Measurements from ENCODE around the gene GPR176. TPM values are rescaled to one million over a fixed set of nuclear protein-coding genes. Genes with fewer than 3 reads are reported as not detected.

The GPR176 gene
- total and polyA plus RNA-seq, 2 experiments from 2014 or later: 2.7 to 7.0 TPM

- no peaks in the 10 kb centered on the region for H3K9me2 ChIP-seq (replicated peaks; ENCODE audit: insufficient read depth)
- H3K36me3 ChIP-seq (replicated peaks; ENCODE audit: insufficient read depth, low read depth): no peaks in the 10 kb centered on the region
- H3K4me2 ChIP-seq: no peak overlapping the region
- H3K4me1 ChIP-seq (ENCODE audit: insufficient read depth): no peaks in the 10 kb centered on the region
- H4K20me1 ChIP-seq (ENCODE audit: insufficient read depth, poor library complexity, severe bottlenecking): no peaks in the 10 kb centered on the region
- WGBS (ENCODE audit: low lambda C conversion rate, missing lambda C conversion rate): 95% methylated on average over 1 of the region's 1 CpG
- DNase-seq (ENCODE audit: low spot score): no peak
- no peaks in the 10 kb centered on the region for H3K9me3 ChIP-seq (ENCODE audit: low read depth)
- H3K4me3 ChIP-seq: no peak overlapping the region
- no peak overlapping the region for H3K27ac ChIP-seq
- no peaks in the 10 kb centered on the region for H3K27me3 ChIP-seq
- no peak for TF ChIP-seq CTCF (IDR thresholded peaks at IDR 0.05; ENCODE audit: poor library complexity)
- H3K79me2 ChIP-seq: no peaks in the 10 kb centered on the region
- no peak overlapping the region for H2AFZ ChIP-seq
Observed at GRCh38 chr15:39947401-39948197, 27.5 kb upstream of the GPR176 start.

- no peak overlapping the region for H3K4me2 ChIP-seq
- no peaks in the 10 kb centered on the region for H3K9me3 ChIP-seq (ENCODE audit: low read depth)
- TF ChIP-seq CTCF (IDR thresholded peaks at IDR 0.05; ENCODE audit: poor library complexity): no peak
- TF ChIP-seq EZH2 (IDR thresholded peaks at IDR 0.05; ENCODE audit: borderline replicate concordance): no peak
- no peak for TF ChIP-seq EZH2phosphoT487 (IDR thresholded peaks at IDR 0.05; ENCODE audit: low read depth, severe bottlenecking, unreplicated experiment)
- no peaks in the 10 kb centered on the region for H3K9me2 ChIP-seq (replicated peaks; ENCODE audit: insufficient read depth)
- no peak for DNase-seq (ENCODE audit: low spot score)
- H2AFZ ChIP-seq: no peak overlapping the region
- H3K79me2 ChIP-seq: no peaks in the 10 kb centered on the region
- H3K4me1 ChIP-seq (ENCODE audit: insufficient read depth): no peaks in the 10 kb centered on the region
- H3K36me3 ChIP-seq (replicated peaks; ENCODE audit: insufficient read depth, low read depth): no peaks in the 10 kb centered on the region
- H4K20me1 ChIP-seq (ENCODE audit: insufficient read depth, poor library complexity, severe bottlenecking): no peaks in the 10 kb centered on the region
- no peaks in the 10 kb centered on the region for H3K27me3 ChIP-seq
- H3K27ac ChIP-seq: no peak overlapping the region
- no peak overlapping the region for H3K4me3 ChIP-seq
- WGBS (ENCODE audit: low lambda C conversion rate, missing lambda C conversion rate): 74% methylated on average over 3 of the region's 3 CpGs
Observed at GRCh38 chr15:39946862-39947261, 26.8 kb upstream of the GPR176 start.

GRCh38 chr15:39944726-39945125 is 24.7 kb upstream of the GPR176 start:
- no peak overlapping the region for H3K4me3 ChIP-seq

More at GRCh38 chr15:39944726-39945125, 24.7 kb upstream of the GPR176 start:
- TF ChIP-seq CTCF (IDR thresholded peaks at IDR 0.05; ENCODE audit: poor library complexity) (no peak), EZH2 (IDR thresholded peaks at IDR 0.05; ENCODE audit: borderline replicate concordance) (no peak), EZH2phosphoT487 (IDR thresholded peaks at IDR 0.05; ENCODE audit: low read depth, severe bottlenecking, unreplicated experiment) (no peak)
- no peaks in the 10 kb centered on the region for H4K20me1 ChIP-seq (ENCODE audit: insufficient read depth, poor library complexity, severe bottlenecking)
- no peaks in the 10 kb centered on the region for H3K27me3 ChIP-seq
- no peak for DNase-seq (ENCODE audit: low spot score)
- no peaks in the 10 kb centered on the region for H3K4me1 ChIP-seq (ENCODE audit: insufficient read depth)
- 97% methylated on average over 4 of the region's 4 CpGs for WGBS (ENCODE audit: low lambda C conversion rate, missing lambda C conversion rate)
- no peak overlapping the region for H3K27ac ChIP-seq
- peaks cover 16% of the 10 kb centered on the region for H3K79me2 ChIP-seq
- no peaks in the 10 kb centered on the region for H3K9me2 ChIP-seq (replicated peaks; ENCODE audit: insufficient read depth)
- no peaks in the 10 kb centered on the region for H3K9me3 ChIP-seq (ENCODE audit: low read depth)
- no peaks in the 10 kb centered on the region for H3K36me3 ChIP-seq (replicated peaks; ENCODE audit: insufficient read depth, low read depth)
- H3K4me2 ChIP-seq: no peak overlapping the region
- H2AFZ ChIP-seq: no peak overlapping the region
